ENCODE measurements around the gene GPATCH2.

Gene GPATCH2

DNA sequence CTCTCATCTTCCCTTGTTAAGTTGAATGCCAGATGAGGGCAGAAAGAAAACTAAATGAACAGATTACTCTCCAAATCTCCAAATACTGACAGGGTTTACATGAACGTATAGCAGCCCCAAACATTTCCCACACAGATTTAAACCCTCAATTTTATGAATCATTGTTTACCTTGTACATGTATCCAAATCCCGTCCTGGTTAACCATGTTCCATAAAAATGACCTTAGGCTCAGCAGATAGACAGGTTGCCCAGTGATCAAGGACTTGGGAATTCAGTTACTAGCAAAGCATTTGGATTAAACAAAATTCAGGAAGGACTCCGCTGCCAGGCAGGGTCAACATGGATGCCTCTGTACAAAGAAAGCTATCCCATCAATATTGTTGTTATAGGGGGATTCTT, 213.5 kb downstream of the GPATCH2 start:
- TF ChIP-seq POLR2A (IDR thresholded peaks at IDR 0.05; ENCODE audit: extremely low read depth, insufficient read length), result no peak
- TF ChIP-seq MAX (IDR thresholded peaks at IDR 0.05; ENCODE audit: low read depth, low read length), result no peak
- no peak for TF ChIP-seq CTCF (IDR thresholded peaks at IDR 0.05; ENCODE audit: low read depth, low read length)
- no peak for TF ChIP-seq MYC (IDR thresholded peaks at IDR 0.05; ENCODE audit: low read depth, low read length)
- H3K4me3 ChIP-seq (ENCODE audit: low read depth, low read length), result no peak overlapping the region
- DNase-seq (ENCODE audit: low read depth), result no peak

GRCh38 chr1:217407534-217408001, 223.3 kb downstream of the GPATCH2 start:
- TF ChIP-seq CTCF (IDR thresholded peaks at IDR 0.05; ENCODE audit: low read depth, low read length) (no peak), MYC (IDR thresholded peaks at IDR 0.05; ENCODE audit: low read depth, low read length) (no peak), POLR2A (IDR thresholded peaks at IDR 0.05; ENCODE audit: extremely low read depth, insufficient read length) (no peak), MAX (IDR thresholded peaks at IDR 0.05; ENCODE audit: low read depth, low read length) (no peak)
- no peak for DNase-seq (ENCODE audit: low read depth)
- H3K4me3 ChIP-seq (ENCODE audit: low read depth, low read length), result no peak overlapping the region

DNA sequence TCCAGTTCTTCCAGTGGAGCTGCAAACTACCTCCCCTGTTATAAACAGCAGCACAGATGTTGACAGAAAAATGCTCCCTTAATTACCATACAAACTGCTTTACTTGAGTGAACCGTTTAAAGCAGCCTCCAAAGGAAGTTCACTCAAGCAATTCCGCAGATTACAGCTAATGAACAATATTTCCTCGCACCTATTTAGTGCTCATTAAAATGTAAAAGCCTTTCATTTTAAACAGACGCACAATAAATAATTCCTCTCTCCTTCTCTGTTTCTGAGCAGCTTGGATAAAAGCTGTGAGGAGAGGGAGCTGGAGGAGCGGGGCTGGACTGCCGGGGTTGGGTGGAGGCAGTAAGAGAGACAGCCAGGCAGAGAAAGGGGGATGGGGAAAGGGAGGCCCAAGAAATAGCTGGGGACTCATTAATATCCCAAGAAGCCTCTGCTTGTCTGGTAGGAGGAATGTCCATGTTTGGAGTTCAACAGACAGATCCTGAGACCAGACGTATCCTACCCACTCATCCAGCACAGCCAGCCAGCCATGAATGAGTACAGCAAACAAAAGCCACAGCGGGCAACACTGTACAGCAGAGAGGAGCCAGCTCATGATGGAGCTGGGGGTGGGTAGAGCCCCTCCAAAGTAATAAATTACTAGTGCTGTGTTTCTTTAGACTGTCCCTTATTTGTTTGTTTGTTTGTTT, 227.7 kb downstream of the GPATCH2 start:
- no peak for TF ChIP-seq CTCF (IDR thresholded peaks at IDR 0.05; ENCODE audit: low read depth, low read length)
- no peak for TF ChIP-seq MYC (IDR thresholded peaks at IDR 0.05; ENCODE audit: low read depth, low read length)
- no peak for TF ChIP-seq POLR2A (IDR thresholded peaks at IDR 0.05; ENCODE audit: extremely low read depth, insufficient read length)
- TF ChIP-seq MAX (IDR thresholded peaks at IDR 0.05; ENCODE audit: low read depth, low read length), result no peak
- no peak for DNase-seq (ENCODE audit: low read depth)
- H3K4me3 ChIP-seq (ENCODE audit: low read depth, low read length), result no peak overlapping the region

DNA sequence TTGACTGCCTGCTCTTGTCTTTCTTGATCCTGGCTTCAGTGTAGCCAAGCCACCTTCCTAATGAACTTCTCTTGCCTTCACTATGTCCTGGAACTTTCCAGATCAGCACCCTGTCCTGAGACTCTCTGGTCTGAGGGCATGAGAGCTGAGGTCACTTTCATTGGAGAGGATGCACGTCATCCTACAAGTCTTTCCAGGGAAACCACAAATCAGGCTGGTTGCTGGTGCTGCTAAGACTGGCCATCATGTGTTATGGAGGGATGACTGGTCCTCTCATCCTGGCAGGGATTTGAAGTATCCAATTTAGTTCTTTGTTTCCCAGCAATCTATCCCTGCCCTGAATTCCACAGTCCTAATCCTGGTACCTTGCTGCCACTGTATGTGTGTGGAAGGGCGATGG, 228.6 kb downstream of the GPATCH2 start:
- TF ChIP-seq POLR2A (IDR thresholded peaks at IDR 0.05; ENCODE audit: extremely low read depth, insufficient read length), result no peak
- TF ChIP-seq MAX (IDR thresholded peaks at IDR 0.05; ENCODE audit: low read depth, low read length), result no peak
- no peak for TF ChIP-seq CTCF (IDR thresholded peaks at IDR 0.05; ENCODE audit: low read depth, low read length)
- no peak for TF ChIP-seq MYC (IDR thresholded peaks at IDR 0.05; ENCODE audit: low read depth, low read length)
- H3K4me3 ChIP-seq (ENCODE audit: low read depth, low read length), result no peak overlapping the region
- DNase-seq (ENCODE audit: low read depth), result no peak

DNA sequence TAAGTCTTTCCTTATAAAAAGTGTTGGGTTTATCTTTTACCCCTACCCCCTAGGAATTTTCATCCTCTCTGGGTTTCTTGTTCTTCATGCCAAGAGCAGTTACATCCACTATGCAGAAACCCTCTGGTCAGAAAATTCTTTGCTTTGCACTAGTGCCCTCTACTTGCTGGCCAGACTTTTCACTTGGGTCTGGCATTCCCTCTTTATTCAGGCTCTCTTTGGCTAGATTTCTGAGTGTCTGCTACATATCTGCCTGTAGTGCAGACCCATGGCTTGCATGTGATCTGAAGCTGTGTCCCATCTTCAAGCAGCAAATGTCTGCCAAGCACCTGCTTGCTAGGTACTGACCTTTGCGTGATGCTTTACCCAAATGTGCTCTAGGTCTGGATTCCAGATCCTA, 237.0 kb downstream of the GPATCH2 start:
- H3K4me3 ChIP-seq (ENCODE audit: low read depth, low read length), result no peak overlapping the region
- TF ChIP-seq POLR2A (IDR thresholded peaks at IDR 0.05; ENCODE audit: extremely low read depth, insufficient read length) (no peak), MYC (IDR thresholded peaks at IDR 0.05; ENCODE audit: low read depth, low read length) (no peak), MAX (IDR thresholded peaks at IDR 0.05; ENCODE audit: low read depth, low read length) (no peak), CTCF (IDR thresholded peaks at IDR 0.05; ENCODE audit: low read depth, low read length) (no peak)
- no peak for DNase-seq (ENCODE audit: low read depth)

Measured in NB4 (cell line).